Stimulated activated effector memory CD8-positive, alpha-beta T cell treated with anti-CD3 and anti-CD28 coated beads, Interleukin-12 subunit alpha, Interleukin-12 subunit beta, amount 100 ng/mL, for 72 hours (primary cell): ENCODE data around the gene VARS2.

Source experiments
- ATAC-seq: fragments of 150-1000 bp; cut with Tn5 transposase; 2 replicates; pipeline ENCODE4 v1.10.0; 2021
- DNase-seq, 2 donors: peaks; one replicate each; pipeline ENCODE4 v3.0.0; 2021 to 2022; ENCODE audit warnings: low spot score in 2 of 2
- H3K27ac Mint-ChIP-seq: one replicate; pipeline ENCODE4 v1.8.0; 2022; ENCODE audit warnings: mild to moderate bottlenecking, mixed read lengths
- H3K36me3 Mint-ChIP-seq: one replicate; pipeline ENCODE4 v1.8.0; 2022; ENCODE audit warnings: mild to moderate bottlenecking, mixed read lengths
- H3K4me1 Mint-ChIP-seq: one replicate; pipeline ENCODE4 v1.8.0; 2022; ENCODE audit warnings: mixed read lengths
- H3K4me3 Mint-ChIP-seq: one replicate; pipeline ENCODE4 v1.8.0; 2022; ENCODE audit warnings: mild to moderate bottlenecking, mixed read lengths
- H3K9me3 Mint-ChIP-seq: one replicate; pipeline ENCODE4 v1.8.0; 2022; ENCODE audit warnings: mixed read lengths

The VARS2 gene

GRCh38 chr6:30974490-30975252, 60.6 kb downstream of the VARS2 start:
- no peaks in the 10 kb centered on the region for H3K9me3 Mint-ChIP-seq
- no peaks in the 10 kb centered on the region for H3K4me1 Mint-ChIP-seq

More at GRCh38 chr6:30974490-30975252, 60.6 kb downstream of the VARS2 start:
- H3K36me3 Mint-ChIP-seq = no peaks in the 10 kb centered on the region
- ATAC-seq (no peak), DNase-seq (no peak)
- H3K27ac Mint-ChIP-seq = no peak overlapping the region
- no peak overlapping the region for H3K4me3 Mint-ChIP-seq
